CD4-positive, alpha-beta T cell treated with Interleukin-4 for 4 hours (primary cell): ENCODE results near the gene MAPK8IP3.

Experiments used
- DNase-seq: peaks from one replicate; pipeline ENCODE4 v3.0.0-alpha.2; 2020

Gene MAPK8IP3

DNA sequence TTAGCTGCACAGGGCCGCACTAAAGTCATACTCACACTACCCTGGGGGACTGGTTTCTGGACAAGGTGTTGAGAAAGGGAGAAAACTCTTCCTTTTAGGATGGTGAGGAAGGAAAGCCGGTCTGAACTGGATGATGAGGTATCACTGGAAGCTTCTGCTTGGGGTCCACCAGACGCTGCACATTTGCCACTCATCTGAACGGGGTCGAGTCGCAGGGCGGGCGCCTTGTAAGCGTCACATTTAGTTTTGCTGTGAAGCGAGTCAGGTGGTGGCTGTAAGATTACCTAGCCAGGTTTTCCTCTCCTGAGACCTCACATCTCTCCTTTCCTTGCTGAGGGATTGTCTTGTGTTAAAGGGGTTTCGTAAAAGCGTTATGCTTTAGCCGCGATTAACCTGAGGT lies 25.6 kb upstream of the MAPK8IP3 start:
- no peak for DNase-seq

- no peak for DNase-seq
Observed at GRCh38 chr16:1681032-1681431, 25.0 kb upstream of the MAPK8IP3 start.

GRCh38 chr16:1687427-1688316 lies 18.3 kb upstream of the MAPK8IP3 start:
- DNase-seq: no peak

DNA sequence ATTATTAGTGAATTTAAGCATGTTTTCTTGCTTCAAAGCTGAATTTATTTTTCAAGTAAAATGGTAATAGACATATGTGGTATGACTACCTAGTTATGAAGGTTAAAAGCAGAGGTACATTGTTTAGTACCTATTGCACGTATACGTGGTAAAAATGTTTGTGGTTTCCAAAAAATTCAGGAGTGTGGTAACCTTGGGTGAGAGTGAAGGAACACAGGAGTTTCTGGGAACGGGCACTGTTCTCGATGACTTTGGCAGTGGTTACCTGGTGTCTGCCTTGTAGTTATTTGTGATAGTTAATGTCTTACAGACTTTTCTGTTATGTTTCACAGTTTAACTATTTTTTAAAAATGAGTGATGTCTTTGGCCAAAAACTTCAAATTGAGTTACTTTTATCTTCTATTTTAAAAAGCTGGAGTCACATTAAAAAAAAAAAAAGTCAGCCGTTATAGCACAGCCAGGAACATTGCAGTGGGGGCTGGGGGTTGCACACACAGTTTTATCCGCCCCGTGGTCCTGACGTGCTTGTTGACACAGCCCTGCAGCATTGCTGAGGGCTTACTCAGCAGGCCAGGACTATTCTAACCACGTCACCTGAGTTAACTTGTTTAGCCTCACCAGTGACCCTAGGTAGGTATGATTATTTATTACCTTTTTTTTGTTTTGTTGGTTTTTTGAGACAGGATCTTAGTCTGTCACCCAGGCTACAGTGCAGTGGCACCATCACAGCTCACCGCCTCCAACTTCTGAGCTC lies 17.0 kb upstream of the MAPK8IP3 start:
- DNase-seq: no peak

- no peak for DNase-seq
Observed at GRCh38 chr16:1689853-1690252, 16.1 kb upstream of the MAPK8IP3 start.

DNA sequence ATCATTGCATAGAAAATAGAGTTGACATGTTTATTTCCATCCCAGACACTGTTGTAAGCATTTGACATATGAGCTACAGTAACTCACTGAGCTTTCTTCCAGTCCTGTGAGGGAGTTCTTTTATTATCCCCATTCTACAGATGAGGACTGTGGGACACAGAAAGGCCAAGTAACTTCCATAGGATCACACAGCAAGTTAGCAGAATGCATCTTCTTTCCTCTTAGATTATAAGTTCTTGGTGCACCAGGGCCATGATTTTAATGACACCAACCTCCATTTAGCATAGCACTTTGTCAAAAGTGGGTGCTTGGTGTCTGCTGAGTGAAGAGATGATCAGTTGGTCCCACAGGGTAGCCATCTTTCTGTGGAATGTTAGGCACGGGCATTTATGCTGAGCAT lies 15.2 kb upstream of the MAPK8IP3 start:
- no peak for DNase-seq

GRCh38 chr16:1691276-1691675 lies 14.7 kb upstream of the MAPK8IP3 start:
- DNase-seq: no peak

DNA sequence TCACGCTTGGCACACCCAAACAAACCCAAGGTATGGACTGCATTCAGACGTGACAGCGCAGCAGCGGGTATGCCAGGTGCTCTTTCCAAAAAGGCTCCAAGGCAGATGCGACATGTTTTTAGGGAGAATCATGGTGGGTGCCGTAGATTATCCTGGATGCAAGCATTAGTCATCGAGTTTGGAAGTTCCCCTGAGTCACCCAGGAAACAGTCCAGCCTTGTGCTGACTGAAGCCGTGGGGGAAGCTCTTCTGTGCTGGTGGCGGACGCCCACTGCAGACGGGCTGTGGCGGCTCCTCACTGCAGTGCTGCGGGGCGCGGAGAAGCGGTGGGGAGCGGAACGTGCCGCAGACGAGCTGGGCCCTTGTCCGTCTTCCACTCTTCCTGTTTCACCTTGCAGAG lies 14.0 kb upstream of the MAPK8IP3 start:
- no peak for DNase-seq

DNA sequence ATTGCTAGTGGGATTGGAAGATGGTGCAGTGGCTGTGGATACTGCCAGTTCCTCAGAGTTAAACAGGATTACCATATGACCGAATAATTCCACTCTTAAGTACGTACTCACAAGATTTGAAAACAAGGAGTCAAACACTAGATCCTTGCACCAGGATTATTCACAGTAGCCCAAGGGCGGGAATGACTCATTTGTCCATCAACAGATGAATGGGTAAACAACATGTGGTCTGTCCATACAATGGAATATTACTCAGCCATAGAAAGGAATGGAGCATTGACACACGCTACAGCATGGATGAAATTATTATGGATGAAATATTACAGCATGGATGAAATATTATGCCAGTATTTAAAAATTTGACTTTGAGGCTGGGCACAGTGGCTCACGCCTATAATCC lies 9.1 kb upstream of the MAPK8IP3 start:
- no peak for DNase-seq

DNA sequence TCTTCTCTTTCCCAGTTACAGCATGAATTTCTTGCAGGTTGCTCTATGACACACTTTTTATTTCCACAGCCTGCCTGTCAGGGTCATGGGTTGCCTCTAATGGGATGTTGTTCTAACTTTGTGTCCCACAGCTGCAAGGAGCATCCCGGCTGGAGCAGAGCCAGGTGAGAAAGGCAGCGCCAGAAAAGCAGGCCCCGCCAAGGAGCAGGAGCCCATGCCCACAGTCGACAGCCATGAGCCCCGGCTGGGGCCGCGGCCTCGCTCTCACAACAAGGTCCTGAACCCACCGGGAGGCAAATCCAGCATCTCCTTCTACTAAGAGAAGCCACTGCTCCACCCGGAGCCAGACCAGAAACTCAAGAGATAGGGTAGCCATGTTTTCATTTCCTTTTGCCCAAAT lies 7.3 kb upstream of the MAPK8IP3 start:
- DNase-seq: no peak

- no peak for DNase-seq
Observed at GRCh38 chr16:1700246-1700645, 5.7 kb upstream of the MAPK8IP3 start.

- DNase-seq: no peak
Observed at GRCh38 chr16:1701216-1701878, 4.6 kb upstream of the MAPK8IP3 start.

DNA sequence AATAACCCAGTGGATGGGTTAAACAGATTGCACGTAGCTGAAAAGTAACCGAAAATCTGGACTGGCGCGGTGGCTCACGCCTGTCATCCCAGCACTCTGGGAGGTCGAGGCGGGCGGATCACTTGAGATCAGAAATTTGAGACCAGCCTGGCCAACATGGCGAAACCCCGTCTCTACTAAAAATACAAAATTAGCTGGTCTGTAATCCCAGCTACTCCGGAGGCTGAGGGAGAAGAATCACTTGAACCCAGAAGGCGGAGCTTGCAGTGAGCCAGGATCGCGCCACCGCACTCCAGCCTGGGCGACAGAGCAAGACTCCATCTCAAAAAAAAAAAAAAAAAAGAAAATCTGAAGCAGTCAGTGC lies 689 bp upstream of the MAPK8IP3 start:
- DNase-seq: peak; percentile 16

DNA sequence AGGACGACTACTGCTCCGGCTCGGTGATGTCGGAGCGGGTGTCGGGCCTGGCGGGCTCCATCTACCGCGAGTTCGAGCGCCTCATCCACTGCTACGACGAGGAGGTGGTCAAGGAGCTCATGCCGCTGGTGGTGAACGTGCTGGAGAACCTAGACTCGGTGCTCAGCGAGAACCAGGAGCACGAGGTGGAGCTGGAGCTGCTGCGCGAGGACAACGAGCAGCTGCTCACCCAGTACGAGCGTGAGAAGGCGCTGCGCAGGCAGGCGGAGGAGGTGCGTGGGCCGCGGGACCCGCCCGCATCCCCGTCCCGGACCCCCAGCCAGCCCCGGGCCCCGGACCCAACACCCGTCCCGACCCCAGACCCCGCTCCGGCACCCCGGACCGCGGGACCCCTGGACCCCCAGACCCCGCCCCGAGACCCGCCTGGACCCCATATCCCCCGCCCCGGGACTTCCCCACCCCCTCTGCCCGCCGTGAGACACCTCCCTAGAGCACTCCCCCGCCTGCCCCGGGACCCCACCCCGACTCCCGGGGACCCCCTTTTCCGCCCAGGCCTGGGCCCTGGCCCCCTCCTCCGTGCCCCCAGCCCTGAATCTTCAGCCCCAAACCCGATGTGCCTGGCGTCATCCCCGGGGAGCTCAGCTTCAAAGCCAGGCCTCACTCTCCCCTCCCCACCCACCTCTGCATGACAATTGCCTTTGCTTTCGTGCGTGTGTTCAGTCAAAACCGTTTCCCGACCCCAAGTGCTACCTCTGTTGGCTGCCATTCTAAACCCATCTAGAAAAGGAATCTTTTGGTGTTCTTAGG lies 594 bp downstream of the MAPK8IP3 start:
- DNase-seq: peak; percentile 32

GRCh38 chr16:1707193-1707790 lies 1.3 kb downstream of the MAPK8IP3 start:
- no peak for DNase-seq

DNA sequence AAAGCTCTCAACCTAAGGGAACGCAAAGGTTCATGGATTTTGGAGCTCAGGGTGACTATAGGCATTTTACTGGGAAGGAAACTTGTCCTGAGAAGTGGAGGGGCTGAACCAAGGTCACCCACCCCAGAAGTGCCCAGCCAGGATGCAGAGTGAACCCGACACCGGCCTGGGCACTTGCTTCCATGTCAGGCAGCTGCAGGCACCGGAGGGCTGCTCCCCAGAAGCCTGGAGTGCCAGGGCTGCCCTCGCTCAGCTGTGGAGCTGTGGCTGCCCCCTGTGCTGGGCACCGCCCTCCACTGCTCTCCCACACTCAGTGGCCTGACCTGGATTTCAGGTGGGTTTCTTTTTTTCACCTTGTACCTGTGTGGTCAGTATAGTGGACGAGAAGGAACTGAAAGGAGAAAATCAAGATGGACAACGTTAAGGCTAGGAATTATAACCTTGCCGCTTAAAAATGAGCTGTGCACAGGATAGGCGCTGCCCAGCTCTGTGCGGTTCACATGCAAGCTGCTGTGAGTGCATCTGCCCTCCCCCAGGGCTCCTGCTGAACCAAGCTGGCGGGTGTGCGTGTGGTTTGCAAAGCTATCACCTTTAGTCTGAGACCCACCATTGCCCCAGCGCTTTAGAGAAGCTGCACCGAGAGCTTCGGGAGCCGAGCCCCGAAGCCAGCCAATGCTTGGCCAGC lies 2.2 kb downstream of the MAPK8IP3 start:
- no peak for DNase-seq

GRCh38 chr16:1708768-1709180 lies 2.8 kb downstream of the MAPK8IP3 start:
- DNase-seq: peak; percentile 1

DNA sequence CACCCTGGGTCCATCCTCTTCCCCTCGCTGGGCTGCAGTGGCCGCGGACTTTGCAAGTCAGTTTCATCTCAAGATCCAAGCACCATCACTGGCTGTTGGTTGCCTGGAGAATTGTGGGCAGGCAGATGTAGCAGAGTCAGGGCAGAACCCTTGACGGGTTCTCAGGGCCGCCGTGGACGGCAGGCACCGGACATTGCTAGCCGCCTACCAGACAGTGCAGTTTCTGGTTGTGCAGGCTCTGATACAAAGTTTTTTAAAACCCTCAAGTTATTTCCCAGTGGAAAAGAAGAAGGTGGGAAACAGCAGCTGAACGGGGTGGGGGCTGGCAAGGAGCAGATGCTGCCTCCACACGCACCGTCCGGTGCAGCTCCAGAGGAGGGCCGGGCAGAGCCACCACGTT lies 3.4 kb downstream of the MAPK8IP3 start:
- no peak for DNase-seq

- no peak for DNase-seq
Observed at GRCh38 chr16:1710811-1711507, 5.0 kb downstream of the MAPK8IP3 start.

GRCh38 chr16:1712791-1713261 lies 6.8 kb downstream of the MAPK8IP3 start:
- DNase-seq: no peak

DNA sequence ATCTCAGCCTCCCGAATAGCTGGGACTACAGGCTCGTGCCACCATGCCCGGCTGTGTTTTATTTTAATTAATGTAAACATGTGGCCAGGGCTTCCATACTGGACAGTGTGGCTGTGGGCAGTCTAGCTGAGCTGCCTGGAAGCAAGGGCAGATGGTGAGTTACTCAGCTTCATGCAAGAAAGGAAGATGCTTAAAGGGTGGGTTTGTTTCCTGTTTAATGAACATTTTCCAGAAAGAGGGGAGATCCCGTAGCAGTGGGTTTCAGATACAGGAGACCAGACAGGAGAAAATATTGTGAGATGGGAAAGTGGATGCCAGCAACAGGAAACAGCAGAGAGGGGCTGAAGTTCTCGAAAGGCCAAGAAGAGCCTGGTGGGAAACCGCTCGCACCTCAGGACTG lies 7.3 kb downstream of the MAPK8IP3 start:
- DNase-seq: no peak
